ENCODE results near the gene PNKP. TPM values are rescaled to one million over a fixed set of nuclear protein-coding genes. Genes with fewer than 3 reads are reported as not detected.

PNKP gene
- total RNA-seq, 1 donor from 2014 or later = 46.3 TPM

DNA sequence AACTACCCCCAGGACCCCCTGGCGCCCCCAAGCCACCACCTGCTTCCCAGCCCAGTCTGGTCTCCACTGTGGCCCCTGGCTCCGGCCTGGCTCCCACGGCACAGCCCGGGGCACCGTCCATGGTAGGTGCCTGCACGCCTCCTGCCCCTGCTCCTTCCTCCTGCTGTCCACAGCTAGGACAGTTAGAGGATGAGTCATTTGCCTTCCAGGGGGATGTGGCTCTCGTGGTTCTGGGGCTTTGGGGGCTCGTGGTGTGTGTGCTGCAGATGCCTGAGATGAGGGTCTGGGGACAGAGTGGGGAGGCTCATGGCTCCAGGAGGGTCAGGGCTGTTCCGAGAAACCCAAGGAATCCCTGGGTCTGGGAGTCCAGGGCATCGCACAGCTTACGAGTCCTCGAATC lies 36.6 kb downstream of the PNKP start:
- TF ChIP-seq, protein P1, sequence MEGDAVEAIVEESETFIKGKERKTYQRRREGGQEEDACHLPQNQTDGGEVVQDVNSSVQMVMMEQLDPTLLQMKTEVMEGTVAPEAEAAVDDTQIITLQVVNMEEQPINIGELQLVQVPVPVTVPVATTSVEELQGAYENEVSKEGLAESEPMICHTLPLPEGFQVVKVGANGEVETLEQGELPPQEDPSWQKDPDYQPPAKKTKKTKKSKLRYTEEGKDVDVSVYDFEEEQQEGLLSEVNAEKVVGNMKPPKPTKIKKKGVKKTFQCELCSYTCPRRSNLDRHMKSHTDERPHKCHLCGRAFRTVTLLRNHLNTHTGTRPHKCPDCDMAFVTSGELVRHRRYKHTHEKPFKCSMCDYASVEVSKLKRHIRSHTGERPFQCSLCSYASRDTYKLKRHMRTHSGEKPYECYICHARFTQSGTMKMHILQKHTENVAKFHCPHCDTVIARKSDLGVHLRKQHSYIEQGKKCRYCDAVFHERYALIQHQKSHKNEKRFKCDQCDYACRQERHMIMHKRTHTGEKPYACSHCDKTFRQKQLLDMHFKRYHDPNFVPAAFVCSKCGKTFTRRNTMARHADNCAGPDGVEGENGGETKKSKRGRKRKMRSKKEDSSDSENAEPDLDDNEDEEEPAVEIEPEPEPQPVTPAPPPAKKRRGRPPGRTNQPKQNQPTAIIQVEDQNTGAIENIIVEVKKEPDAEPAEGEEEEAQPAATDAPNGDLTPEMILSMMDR (IDR thresholded peaks at IDR 0.05) = no peak
- no peaks in the 10 kb centered on the region for H3K4me1 ChIP-seq
- DNase-seq (ENCODE audit: low spot score in 2 of 2) = no peak
- H3K9me3 ChIP-seq = no peaks in the 10 kb centered on the region
- H3K36me3 ChIP-seq = peaks cover 74 to 80% of the 10 kb centered on the region in 2 donors
- no peak overlapping the region for H3K27ac ChIP-seq
- intact Hi-C loops (cut with DNase I) = no loop called here
- H3K27me3 ChIP-seq = no peaks in the 10 kb centered on the region
- H3K4me3 ChIP-seq = no peak overlapping the region

DNA sequence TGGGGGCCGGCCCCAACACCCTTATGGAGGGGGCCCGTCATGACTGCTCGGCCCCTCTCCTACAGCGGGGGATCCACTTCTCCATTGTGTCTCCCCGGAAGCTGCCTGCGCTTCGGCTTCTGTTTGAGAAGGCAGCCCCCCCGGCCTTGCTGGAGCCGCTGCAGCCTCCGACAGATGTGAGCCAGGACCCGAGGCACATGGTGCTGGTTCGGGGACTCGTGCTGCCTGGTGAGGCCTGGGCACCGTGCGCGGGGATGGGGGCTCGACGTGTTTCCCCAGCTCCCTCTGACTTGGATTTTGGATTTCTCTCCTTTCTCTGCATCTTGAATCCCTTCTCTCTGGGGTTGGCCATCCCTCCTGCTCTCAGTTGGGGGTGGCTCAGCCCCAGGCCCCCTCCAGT lies 37.7 kb downstream of the PNKP start:
- intact Hi-C loops (cut with DNase I) = no loop called here
- Histone ChIP-seq H3K4me3 (no peak overlapping the region), H3K27ac (no peak overlapping the region), H3K9me3 (no peaks in the 10 kb centered on the region), H3K4me1 (no peaks in the 10 kb centered on the region), H3K27me3 (no peaks in the 10 kb centered on the region), H3K36me3 (peaks cover 64 to 70% of the 10 kb centered on the region in 2 donors)
- TF ChIP-seq, protein P1 (IDR thresholded peaks at IDR 0.05) = no peak
- no peak for DNase-seq (ENCODE audit: low spot score in 2 of 2)

DNA sequence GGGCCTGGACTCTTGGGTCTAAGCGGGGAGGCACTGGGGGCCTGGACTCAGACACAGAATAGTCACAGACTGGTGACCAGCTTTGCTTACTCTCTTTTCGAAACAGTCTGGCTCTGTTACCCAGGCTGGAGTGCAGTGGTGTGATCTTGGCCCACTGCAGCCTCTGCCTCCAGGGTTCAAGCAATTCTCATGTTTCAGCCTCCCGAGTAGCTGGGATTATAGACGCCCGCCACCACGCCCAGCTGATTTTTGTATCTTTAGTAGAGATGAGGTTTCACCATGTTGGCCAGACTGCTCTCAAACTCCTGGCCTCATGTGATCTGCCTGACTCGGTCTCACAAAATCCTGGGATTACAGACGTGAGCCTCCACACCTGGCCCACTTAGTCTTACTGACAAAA lies 38.2 kb downstream of the PNKP start:
- no peaks in the 10 kb centered on the region for H3K4me1 ChIP-seq
- no peak for DNase-seq (ENCODE audit: low spot score in 2 of 2)
- intact Hi-C loops (cut with DNase I) = no loop called here
- no peak overlapping the region for H3K27ac ChIP-seq
- no peaks in the 10 kb centered on the region for H3K9me3 ChIP-seq
- TF ChIP-seq, protein P1 (IDR thresholded peaks at IDR 0.05) = no peak
- H3K27me3 ChIP-seq = no peaks in the 10 kb centered on the region
- peaks cover 59 to 65% of the 10 kb centered on the region in 2 donors for H3K36me3 ChIP-seq
- no peak overlapping the region for H3K4me3 ChIP-seq

DNA sequence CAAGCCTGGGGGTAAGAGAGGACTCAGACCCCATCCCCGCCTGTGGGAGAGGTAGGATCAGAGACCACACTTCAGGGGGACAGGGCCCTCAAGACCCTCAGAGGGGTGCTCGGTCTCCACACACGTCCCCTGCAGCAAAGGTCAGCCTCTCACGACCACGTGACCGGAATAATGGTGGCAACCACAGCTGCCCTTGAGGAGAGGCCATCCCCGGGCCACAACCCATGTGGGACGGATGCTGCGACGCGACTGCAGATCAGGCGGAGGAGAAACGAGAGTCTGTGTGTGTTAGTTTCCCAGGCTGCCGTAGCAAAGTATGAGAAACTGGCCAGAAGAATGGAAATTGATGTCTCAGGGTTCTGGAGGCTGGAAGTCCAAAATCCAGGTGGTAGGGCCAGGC lies 40.3 kb downstream of the PNKP start:
- intact Hi-C loops (cut with DNase I) = no loop called here
- H3K9me3 ChIP-seq = no peaks in the 10 kb centered on the region

DNA sequence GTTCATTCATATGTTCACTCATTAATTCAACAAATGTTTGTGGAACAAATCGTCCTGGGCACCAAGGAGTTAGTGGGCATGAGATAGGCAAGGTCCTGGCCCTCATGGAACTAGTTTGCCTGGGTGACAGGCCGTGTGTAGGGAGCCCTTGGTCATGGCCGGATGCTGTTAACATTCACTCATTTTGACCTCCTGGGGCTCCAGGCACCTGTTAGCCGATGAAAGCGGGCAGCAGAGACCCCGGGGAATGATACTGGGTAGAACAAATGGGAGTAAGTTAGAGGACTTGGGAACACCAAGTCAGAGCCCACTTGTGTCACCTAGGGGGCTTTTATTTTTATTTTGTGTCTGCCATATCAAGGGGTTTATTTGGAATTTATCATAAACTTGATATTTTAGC lies 42.7 kb downstream of the PNKP start:
- intact Hi-C loops (cut with DNase I) = no loop called here
- H3K36me3 ChIP-seq = peaks cover 22 to 35% of the 10 kb centered on the region in 2 donors

More for the DNA sequence above, 40.3 kb downstream of the PNKP start:
- TF ChIP-seq, protein P1 (IDR thresholded peaks at IDR 0.05) = no peak
- no peaks in the 10 kb centered on the region for H3K4me1 ChIP-seq
- DNase-seq (ENCODE audit: low spot score in 2 of 2) = no peak
- H3K36me3 ChIP-seq = peaks cover 43 to 58% of the 10 kb centered on the region in 2 donors
- H3K27me3 ChIP-seq = no peaks in the 10 kb centered on the region
- H3K4me3 ChIP-seq = no peak overlapping the region
- H3K27ac ChIP-seq = no peak overlapping the region

More for the DNA sequence above, 42.7 kb downstream of the PNKP start:
- Histone ChIP-seq H3K4me3 (no peak overlapping the region), H3K27ac (no peak overlapping the region), H3K27me3 (no peaks in the 10 kb centered on the region), H3K4me1 (no peaks in the 10 kb centered on the region), H3K9me3 (no peaks in the 10 kb centered on the region)
- TF ChIP-seq, protein P1 (IDR thresholded peaks at IDR 0.05) = no peak
- no peak for DNase-seq (ENCODE audit: low spot score in 2 of 2)

All from ascending aorta (tissue), 2 donors.